ENCODE measurements around the gene NFIC.
"Not testable (repeated sequence)": the region's sequence is repeated elsewhere in the genome, so short reads cannot be mapped to it uniquely, and the experiment has no call there.

NFIC gene

DNA sequence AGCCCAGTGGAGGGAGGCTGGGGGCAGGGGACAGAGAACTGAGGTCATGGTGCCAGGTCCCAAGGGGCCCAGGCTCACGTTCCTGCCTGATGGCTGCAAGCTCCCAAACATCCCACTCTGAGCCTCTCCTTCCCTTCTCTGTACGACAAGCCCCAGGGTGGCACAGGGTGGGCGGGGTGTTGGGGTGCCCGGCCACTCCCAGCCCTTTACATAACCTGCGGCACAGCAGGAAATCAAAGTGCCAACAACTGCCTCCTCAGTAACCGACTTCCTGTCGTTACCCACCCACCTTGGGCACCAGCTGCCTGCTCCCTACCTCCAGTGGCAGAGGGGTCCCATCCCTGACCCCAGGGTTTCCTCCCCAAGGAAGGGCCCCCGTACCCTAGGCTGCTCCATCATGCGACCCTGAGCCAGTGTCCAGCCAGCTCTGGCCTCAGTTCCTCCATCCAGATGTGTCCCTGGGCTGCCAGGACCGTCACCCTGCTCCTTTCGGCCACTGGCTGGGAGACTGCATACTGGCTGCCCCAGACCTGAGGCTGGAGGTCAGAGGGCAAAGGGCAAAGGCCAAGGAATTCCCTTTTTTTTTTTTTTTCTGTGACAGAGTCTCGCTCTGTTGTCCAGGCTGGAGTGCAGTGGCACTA is 27.7 kb upstream of the NFIC start:
- peak in 1 of 2 experiments; percentile 22 for DNase-seq

DNA sequence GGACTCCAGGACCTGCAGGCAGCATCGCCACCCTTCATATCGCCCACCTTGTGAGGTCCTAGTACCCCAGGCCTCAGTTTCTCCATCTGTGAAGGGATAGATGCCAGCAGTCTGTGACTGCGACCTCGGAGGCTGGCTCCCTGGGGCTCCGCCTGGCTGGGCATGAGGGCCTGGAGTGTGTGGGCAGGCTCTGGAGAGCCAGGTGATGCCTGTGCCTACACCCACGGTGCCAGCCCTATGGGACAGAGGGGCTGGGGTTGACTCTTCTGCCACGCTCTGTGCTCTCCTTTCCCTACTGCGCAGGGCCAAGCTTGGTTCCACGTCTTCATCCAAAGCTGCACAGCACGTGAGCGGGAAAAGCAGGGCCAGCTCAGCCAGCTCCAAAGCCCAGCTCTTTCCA is 26.0 kb upstream of the NFIC start:
- DNase-seq = no peak

DNA sequence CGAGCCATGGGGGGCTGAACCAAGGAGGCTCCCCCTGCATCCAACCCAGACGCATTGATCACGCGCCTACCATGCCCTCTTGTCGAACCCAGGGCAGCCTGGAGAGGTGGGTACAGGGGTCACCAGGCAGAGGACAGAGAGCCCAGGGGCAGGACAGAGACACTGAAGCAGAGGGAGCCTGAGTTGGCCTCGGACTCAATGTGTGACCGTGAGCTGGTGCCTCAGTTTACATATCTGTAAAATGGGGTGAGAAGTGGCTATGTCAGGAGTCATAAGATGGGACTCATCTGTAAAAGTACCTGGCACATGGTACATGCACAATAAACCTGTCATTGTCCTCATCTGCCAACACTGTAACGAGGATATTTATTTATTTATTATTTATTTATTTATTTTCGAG is 24.1 kb upstream of the NFIC start:
- no peak for DNase-seq

DNA sequence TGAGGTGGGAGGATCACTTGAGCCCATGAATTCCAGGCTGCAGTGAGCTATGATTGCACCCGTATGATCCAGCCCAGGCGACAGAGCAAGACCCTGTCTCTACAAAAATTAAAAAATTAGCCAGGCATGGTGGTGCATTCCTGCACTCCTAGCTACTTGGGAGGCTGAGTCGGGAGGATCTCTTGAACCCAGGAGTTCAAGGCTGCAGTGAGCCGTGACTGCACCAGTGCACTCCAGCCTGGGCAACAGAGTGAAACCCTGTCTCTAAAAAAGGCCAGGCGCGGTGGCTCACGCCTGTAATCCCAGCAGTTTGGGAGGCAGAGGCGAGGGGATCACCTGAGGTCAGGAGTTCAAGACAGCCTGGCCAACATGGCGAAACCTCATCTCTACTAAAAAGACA is 23.4 kb upstream of the NFIC start:
- not testable (repeated sequence) for DNase-seq

DNA sequence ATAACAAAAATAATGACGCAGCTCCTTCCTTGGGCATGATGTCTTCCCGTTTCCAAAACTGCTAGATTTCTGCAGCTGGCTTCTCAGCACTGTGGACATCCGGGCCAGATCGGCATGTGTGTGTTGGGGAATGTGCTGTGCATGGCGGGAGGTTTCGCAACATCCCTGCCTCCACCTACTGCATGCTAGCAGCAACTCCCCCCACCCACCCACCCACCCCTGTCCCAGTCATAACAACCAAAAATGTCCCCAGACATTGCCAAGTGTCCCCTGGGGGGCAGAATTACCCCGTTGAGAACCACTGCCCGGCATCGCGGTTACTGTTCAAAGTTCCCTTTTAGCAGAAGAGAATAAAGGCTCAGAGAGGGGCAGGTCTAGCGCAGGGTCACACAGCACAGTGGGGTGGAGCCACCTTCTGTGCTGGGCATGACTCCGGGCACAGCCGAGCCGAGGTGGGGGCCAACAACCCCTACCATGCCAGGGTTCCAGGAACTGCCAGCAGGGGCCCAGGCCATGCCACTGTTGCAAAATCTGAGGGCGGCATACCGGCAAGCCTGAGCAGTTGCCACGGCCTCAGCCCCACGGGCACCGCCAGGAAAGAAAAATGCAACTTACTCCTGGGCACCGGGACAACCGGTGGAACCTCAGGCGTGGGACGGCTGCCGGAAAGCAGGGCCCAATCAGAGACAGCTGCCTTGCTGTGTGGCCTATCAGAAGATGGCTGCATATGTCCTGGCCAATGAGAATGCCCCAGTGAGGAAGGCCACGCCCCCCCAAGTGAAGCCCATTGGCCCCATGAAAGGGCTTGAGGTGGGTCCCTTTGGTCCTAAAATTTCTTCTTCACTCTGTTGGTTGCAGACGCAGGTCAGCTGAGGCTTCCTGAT is 22.5 kb upstream of the NFIC start:
- peak; percentile 81 to 90 for DNase-seq

DNA sequence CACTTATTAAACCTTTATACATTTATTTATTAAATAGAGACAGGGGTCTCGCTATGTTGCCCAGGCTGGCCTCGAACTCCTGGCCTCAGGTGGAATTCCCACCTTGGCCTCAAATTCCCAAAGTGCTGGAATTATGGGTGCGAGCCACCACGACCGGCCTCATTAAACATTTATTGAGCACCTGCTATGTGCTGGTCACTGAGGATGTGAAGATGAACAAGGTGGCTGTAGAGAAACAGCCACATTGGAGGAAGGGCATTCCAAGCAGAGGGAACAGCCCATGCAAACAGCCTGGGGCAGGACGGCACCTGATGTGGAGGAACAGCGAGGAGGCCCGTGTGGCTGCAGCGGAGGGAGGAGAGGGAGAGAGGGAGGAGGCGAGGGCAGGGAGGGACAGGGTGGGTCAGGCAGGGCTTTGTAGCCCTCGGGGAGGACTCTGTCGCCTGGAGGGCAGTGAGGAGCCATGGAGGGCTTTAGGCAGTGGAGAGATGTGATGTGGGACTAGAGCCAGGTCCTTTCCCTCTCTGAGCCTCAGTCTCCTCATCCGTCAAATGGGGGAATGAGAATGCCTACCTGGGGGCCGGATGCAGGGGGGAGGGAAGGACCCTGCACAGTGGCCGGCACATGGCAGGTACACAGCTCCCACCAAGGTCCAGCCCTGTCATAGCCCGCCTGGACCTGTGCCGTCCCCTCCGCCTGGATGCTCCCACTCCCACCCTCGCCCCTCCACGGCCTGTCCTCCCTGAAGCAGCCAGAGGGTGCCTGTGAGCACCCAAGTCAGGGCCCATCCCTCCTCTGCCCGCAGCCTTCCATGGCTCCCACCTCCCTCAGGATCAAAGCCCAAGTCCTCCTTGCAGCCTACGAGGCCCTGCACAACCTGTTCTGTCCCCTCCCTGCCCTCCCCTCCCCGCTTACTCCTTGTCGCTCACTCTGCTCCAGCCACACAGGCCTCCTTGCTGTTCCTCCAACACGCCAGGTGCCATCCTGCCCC is 21.5 kb upstream of the NFIC start:
- no peak for DNase-seq

DNA sequence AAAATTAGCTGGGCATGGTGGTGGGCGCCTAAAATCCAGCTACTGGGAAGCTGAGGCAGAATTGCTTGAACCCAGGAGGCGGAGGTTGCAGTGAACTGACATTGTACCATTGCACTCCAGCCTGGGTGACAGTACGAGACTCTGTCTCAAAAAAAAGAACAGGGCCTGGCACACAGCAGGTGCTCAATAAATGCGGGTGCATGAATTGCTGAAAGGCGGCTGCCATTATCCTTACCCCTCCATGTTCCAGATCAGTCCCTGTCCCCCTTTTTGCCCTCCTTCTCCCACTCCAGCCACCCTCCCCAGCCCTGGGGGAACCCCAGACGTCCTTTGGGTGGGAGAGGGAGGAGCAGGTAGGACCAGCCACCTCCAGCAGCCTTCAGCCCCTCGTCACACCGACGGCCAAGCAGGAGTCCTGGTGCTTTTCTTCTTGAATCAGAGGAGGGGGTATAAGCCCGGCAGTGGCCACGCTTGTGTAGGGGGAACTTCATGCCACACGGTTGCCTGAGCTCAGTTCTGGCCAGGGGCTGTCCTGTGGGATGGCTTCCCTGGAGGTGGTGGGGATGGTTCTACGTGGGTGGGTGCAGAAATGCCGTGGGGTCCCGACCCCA is 20.4 kb upstream of the NFIC start:
- DNase-seq = no peak

DNA sequence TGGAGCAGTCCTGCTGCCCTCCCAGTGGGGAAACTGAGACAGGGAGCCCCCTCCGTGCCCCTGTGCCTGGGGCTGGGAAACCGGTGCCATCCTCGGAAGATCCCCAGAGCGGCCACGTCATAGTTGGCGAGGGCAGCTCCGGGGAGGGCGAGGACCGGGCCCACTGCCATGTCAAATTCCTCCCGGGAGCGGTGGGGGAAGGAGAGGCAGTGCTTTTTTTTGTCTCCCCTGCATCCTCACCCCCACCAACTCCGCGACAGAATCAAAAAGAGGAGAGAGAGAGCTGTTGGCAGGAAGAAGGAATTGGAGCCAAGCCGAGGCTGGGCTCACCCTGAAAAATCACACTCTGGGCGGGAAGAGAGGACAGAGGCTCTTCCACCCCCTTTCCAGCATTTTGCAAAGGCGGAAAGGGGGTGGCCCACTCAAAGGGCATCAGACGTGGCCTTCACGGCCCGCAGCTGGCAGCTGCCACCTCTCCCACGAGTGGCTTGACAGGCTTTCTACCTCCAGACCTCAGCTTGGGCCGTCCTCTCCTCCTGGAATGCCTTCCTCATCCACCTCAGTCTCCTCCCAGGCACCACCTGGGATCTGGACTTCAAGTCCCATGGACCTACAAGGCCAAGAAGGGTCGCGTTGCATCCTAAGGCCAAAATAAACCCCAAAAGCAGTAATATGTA is 19.6 kb upstream of the NFIC start:
- DNase-seq = no peak

DNA sequence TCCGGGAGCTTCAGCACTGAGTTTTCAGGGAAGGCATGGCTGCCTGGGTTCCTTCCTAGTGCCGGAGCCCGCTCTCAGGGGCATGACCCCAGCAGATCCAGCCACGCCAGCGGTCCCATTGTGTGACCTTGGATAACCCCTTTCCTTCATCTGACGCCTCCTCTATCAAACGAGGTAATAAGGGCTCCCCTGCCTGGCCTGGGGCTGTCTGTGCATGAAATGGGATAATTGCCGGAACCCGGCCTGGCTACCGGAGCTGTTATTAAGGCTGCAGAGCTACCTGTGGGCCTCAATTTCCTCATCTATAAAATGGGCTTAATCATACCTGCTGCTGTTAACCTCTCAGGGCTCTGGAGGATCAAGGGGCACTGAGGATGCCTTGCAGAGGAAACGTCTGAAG is 18.3 kb upstream of the NFIC start:
- no peak for DNase-seq

DNA sequence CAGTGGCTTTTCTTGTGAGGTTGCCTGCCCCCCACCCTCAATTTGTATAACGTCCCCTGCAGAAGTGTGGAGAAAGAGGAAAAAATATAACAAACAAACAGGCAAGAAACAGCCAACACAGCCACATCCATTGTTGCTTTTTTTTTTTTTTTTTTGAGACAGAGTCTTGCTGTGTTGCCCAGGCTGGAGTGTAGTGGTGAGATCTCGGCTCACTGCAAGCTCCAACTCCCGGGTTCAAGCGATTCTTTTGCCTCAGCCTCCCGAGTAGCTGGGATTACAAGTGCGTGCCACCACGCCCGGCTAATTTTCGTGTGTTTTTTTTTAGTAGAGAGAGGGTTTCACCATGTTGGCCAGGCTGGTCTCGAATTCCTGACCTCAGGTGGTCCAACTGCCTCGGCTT is 17.9 kb upstream of the NFIC start:
- not testable (repeated sequence) for DNase-seq

DNA sequence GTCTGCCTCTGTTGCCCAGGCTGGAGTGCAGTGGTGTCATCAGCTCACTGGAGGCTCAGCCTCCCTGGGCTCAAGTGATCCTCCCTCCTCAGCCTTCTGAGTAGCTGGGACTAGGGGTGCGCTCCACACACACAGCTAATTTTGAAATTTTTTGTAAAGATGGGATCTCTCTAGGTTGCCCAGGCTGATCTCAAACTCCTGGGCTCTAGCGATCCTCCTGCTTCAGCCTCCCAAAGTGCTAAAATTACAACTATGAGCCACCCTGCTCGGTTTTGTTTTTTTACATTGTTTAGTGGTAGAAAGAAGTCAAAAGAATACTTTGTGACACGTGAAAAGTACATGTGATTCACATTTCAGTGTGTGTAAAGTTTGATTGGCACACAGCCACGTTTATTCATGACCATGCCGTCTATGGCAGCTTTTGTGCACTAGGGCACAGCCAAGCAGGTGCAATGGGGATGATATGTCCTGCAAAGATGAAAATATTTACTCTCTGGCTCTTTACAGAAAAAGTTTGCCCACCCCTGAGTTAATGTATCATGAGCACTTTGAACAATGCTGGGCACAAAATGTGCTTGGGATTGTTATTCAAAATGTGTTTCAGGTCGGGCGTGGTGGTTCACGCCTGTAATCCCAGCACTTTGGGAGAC is 16.2 kb upstream of the NFIC start:
- DNase-seq = no peak

DNA sequence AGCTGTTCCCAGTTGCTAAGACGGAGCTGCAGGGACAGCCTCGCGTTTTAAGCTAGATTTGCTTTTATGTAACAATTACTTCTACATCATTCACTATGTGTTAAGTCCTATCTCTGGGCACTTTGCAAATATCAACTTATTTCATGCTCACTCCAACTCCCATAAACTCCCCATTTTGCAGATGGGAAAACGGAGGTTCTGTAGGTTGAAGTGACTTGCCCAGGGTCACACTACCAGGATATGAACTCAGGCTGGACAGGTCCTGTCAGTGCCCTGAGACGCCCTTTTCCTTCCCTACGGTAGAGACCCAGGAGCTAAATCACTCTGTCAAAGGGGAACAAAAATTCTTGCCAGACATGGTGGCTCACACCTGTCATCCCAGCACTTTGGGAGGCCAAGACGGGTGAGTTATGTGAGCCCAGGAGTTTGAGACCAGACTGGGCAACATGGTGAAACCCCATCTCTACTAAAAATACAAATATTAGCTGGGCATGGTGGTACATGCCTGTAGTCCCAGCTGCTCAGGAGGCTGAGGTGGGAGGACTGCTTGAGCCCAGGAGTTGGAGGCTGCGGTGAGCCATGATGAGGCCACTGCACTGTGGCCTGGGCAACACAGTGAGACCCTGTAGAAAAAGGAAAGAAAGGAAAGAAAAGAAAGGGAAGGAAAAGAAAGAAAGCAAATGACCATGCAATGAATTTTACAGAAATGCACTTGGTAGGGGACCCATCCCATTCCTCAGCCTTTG is 14.5 kb upstream of the NFIC start:
- no peak for DNase-seq

DNA sequence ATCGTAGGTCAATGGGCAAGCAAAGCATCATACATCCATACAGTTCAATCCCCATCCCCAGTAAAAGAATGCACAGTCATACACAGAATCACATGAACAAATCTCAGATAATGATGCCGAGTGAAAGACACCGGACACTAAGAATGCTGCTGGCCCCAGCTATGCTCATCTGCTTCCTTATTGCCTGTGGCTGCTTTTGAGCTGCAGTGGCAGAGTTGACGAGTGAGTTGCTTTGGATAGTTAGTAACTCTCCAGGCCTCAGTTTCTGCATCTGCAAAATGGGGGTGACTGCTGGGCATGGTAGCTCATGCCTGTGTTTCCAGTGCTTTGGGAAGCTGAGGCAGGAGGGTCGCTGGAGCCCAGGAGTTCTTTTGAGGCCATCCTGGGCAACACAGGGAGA is 12.9 kb upstream of the NFIC start:
- DNase-seq = no peak

DNA sequence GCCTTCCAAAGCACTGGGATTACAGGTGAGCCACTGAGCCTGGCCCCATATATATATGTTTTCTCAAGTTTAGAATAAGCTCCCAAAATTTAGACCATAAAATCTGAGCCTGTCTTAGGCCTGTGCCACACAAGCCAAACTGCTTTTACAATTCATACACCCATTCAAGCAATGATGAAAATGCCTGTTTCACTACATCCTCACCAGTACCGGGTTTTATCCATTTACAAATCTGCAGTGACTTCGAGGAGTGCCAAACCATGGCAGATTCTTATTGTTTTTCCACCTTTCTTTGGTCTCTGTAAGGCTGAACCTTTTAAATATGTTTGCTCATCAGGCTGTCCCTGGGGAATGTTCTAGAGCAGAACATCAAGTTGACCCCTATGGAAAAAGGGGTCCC is 9.6 kb upstream of the NFIC start:
- DNase-seq = no peak

DNA sequence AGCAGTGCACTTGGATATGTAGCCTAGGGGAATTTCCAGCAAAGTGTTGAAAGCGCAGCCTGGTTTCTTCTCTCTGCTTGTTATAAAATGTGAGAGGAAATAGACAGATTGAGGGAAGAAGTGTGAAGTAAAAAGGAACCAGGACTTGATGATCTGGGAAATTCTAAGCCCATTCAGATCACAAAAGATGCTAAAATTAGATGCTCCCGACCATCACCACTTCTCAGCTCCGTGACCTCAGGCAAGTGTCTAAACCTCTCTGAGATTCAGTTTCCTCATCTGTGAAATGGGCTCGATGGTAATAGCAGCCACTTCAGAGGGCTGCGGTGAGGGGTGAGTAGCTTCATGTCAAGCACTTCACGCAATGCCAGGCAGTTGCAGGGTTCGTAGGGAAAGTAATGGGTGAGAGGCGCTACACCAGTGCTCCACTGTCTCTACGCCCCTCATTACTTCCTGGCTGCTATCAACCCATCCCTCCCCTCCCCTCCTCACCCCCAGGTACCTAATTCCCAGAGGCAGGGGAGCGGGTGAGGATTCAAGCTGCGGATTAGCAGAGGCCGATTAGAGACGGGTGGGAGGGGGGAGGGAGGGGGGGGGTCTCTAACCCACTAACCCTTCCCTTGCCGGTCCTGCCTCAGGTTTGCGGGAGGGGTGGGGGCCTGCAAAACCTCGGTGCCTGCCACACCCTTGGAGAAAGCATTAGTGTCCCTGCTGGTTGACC is 9.0 kb upstream of the NFIC start:
- DNase-seq = no peak

DNA sequence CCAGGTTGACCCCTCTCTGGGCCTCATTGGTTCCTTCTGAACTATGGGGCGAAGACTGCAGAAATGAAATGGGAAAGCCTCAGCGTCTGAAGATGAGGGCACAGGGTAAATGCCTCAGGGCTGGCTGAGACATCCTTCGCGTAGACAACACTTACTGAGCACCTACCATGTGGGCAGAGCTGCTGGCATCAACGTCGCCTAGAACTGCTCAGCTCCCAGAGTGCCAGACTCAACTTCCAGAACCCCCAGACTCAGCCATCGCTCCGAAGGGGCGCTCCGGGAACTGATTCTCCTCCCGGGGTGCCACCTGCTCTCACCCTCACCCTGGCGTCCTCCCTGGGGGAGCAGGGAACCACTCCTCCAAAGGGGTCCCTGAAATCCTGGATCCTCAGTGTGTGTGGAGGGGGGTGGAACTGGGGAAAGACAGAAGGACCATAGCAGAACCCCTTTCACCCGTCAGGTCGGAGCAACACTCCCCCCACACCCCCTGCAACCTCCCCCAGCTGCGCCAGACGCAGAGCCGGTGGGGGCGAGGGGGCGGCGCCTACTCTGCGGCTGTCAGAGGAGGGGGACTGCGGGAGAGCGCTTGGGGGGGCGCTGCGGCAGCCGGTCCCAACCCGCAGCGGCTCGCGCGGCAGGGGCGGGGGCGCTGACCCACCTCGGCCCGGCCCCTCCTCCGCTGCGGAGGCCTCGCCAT is 8.2 kb upstream of the NFIC start:
- DNase-seq = no peak

DNA sequence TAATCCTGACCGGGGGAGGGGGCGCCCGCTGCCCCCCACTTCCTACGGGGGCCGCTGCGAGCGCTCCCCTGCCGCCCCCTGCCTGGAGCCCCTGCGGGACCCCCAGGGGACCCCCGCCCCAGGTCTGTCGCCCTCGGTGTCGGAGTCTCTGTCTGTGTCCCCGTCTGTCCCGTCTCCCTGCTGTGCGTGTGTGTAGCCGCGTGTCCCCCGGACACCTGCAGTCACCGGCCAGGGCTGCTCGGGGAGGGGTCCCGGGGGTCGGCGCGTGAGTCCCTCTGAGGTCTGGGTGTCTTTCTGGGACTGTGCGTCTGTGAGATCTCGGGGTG is 7.7 kb upstream of the NFIC start:
- DNase-seq = no peak

DNA sequence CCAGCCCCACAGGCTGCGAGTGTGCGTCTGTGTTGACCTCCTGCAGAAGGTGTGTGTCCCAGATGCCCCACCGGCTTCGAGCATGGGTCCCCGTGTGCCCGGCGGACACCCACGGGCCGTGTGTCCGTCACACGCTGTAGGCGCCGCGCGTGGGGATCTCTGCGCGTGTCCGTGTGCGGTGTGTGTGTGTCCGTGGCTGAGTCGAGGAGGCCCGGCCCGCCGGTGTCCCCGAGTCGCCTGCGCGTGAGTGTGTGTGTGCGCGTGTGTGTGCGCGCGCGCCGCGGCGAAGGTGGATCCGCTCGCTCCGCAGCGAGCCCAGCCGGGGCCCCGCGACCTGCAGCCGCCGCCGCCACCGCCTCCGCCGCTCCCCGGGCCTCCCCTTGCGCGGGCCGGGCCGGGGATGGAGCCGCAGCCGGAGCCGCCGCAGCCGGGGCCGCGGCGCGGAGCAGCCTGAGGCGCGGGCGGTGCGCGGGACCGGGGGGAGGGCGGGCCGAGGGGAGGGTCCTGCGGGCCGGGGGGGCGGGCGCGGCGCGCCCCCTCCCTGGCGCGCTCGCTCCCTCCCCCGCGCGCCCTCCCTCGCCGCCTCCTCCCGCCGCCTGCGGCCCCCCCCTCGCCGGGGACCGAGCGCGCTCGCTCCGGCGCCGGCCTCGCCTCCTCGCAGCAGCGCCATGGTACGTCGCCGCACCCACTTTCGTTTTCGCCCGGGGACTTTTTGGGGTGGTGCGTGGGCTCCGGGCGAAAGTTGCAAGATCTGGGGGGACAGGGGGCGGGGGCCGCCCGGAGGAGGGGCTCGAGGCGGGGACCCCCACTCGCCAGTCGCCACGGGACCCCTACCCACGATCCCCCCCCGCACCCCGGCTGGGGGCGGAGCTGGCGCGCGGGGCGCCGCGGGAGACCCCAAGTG is 7.1 kb upstream of the NFIC start:
- DNase-seq = peak in 1 of 2 experiments; percentile 15
